HG03280 (cell line): Measurements from ENCODE around the gene CCDC144A.
"Not testable (repeated sequence)": the region's sequence is repeated elsewhere in the genome, so short reads cannot be mapped to it uniquely, and the experiment has no call there.

Experiments used
- ATAC-seq: cut with Tn5 transposase; IDR thresholded peaks from one replicate; pipeline ENCODE4 v1.9.1; 2021; ENCODE audit warnings: mild to moderate bottlenecking, moderate library complexity; ENCODE audit not compliant: unreplicated experiment

The CCDC144A gene

DNA sequence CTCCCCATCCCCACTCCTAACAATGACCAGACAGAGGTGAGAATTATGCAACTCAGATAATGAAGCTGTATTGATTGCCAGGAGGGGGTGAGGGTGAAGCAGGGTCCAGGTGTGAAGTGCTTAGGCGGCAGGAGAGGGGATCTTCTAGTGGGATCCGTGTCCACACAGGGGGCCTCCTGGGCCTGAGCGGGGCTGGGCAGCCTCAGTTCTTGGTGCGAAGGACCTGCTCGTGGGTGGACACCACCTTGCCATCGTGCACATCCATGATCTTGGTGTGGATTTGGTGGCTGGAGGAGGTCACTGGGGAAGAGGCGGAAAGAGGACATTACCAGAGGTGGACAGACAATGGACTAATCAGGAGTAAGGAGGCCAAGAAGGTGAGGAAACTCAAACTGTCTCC lies 127.9 kb downstream of the CCDC144A start:
- ATAC-seq: not testable (repeated sequence)

DNA sequence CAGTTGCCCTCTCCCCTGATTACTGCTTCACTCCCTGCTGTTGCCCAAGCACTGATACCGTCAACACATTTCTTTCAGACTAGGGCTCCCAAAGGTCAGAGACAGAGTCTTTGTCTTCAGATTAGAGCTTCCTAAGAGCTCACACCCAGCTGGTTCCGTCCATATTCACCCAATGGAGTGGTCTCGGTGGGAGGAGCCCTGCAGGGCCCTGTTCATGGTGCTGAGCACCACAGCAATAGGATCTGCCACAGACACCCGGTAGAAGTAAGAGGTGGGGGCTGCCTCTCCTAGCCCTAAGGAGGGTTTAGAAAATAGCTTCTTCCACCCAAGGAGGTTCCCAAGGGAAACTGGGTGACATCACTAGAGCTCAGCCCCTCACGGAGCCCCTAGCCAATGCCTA lies 128.3 kb downstream of the CCDC144A start:
- no peak for ATAC-seq

DNA sequence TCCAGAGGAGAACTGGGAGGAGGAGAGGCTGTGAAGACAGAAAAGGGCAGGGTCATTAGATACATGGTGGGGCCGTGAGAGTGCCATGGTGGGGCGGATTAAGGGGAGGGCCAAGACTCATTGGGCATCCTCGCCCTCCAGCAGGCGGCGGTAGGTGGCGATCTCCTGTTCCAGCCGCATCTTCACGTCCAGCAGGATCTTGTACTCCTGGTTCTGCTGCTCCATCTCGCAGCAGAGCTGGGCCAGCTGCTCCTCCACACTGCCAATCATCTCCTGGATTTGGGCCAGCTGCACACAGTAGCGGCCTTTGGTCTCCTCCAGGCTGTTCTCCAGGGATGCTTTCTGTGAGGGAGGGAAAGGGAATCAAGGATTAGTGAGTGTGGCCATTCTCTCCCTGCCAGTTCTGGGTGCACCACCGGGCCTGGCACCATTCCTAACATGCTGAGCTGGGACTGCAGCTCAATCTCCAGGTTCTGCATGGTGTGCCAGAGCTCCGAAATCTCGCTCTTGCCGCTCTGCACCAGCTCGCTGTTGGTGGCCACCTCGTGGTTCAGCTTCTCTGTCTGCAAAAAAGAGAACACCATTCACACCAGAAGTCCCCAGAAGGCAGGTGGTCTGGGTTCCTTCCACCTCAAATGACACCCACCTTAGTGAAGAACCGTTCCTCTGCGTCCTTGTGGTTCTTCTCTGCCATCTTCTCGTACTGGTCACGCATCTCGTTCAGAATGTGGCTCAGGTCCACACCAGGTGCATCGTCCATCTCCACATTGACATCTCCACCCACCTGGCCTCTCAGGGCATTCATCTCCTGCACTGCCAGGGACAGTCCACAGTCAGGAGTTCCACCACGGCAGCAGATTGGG lies 129.0 kb downstream of the CCDC144A start:
- ATAC-seq: no peak

DNA sequence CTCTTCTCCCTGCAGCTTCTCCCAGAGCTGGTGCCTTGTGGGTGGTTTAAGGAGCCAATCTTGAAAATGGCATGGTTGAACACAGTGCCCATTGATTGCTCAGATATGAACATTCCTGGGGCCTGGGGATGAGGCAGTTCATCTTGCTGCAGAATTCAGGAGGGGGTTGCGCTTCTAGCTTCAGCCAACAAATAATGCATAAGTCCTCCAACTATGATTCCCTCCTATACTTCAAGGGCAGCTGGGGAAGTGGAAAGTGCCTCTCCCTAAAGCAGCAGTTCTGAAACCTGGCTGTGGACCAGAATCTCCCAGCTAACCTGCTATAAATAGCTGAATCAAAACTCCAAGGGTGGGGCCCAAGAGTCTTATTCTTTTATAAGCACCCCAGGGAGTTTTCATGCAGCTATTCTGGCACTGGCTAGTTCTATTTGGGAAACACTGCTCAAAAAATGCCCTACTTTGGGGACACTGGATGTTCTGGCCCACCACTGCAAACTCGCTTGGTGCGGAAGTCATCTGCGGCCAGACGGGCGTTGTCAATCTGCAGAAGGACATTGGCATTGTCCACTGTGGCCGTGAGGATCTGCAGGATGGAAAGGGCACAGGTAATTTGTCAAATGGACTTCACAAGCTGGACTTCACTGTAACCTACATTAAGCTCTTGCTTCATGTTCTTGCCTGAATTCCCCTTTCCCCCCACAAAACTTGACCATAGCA lies 130.3 kb downstream of the CCDC144A start:
- ATAC-seq: no peak

DNA sequence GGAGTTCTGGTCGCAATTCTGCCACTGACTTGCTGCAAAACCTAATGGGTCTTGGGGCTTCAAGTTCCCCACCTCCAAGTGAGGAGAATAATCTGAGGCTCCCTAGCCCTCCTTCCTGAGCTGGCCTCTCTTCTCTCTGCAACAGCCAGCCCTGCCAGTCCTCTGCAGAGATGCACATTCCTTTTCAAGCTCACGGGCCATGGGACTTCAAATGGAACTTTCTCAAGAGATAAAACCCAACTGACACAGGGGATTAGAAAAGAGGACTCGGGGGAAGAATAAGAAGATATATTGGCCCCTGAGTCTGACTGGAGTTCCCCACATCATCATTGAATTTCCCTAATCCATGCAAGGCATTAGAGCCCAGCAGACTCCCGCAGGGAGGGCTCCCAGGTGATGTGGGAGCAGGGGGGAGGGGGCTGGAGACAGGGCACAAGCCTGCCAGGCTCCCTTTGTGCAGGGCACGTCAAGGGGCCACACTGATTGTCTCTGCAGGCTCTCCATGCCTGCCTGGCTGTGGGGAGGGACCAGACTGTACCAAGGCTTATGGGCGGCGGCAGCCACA lies 131.0 kb downstream of the CCDC144A start:
- no peak for ATAC-seq

DNA sequence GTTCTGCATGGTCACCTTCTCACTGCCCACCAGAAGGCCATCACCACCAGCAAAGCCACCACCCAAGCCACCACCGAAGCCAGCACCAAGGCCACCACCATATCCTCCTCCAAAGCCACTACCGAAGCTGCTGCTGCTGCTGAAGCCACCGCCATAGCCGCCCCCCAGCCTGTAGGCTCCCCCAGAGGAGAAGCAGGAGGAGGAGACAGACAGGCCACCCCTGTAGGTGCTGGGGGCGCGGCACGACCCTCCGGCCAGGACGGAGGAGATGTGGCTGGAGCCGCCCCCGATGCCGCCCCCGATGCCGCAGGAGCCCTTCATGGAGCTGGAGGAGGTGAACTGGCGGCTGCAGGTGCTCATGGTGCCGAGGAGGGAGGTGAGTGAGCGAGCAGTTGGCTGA lies 132.1 kb downstream of the CCDC144A start:
- ATAC-seq: not testable (repeated sequence)

DNA sequence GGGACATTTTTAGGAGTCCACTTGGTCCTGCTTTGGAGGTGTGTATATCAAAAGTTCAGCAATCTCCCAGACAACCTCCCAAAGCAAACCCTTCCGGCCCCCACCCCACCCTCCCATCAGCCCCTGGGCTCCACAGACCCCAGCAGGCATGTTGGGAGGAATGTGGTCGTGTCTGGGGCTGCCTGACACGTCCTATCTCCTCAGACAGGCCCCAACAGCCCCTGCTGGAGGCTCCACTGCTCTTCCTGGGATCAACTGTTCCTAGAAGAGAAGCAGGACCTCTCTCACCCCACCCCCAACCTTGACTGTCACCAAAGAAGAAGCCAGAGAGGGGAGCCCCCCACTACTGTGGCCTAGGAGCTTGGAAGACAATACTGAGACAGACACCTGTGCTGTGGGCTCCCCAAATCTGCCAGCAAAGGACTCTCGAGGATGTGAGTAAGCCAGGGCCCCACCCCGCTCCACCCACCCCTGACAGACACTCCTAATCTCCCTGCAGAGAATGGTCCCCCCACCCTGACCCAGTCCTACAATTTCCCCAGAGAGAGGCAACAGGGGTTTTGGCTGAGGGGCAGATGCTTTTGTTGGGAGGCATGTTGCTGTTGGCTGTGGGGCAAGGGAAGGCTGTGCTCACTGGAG lies 133.8 kb downstream of the CCDC144A start:
- ATAC-seq: not testable (repeated sequence)
